ENCODE measurements around the gene TBC1D12.

- no peak for TF ChIP-seq CTCF (IDR thresholded peaks at IDR 0.05)
- TF ChIP-seq POLR2A (IDR thresholded peaks at IDR 0.05) = no peak
- no peak for TF ChIP-seq EP300 (IDR thresholded peaks at IDR 0.05)
Measured at GRCh38 chr10:94489976-94490788, 87.8 kb downstream of the TBC1D12 start.
